Right lobe of liver (tissue), 6 donors: ENCODE results near the gene C1GALT1. TPM values are rescaled to one million over a fixed set of nuclear protein-coding genes. Genes with fewer than 3 reads are reported as not detected.

Experiments
- ATAC-seq, 4 donors: fragments of 200-7000 bp; cut with Tn5 transposase; one replicate each; pipeline ENCODE4 v1.9.1; 2020; ENCODE audit warnings: mild to moderate bottlenecking in 4 of 4, moderate library complexity in 4 of 4
- DNase-seq, 3 donors: peaks; one replicate each; pipeline ENCODE4 v3.0.0-alpha.2; 2020
- H3K27ac ChIP-seq, 3 donors: fragments of 200-600 bp; one replicate each; pipeline ENCODE4 v1.8.0; 2022
- H3K27me3 ChIP-seq, 2 donors: fragments of 200-600 bp; one replicate each; pipeline ENCODE4 v1.8.0; 2022
- H3K36me3 ChIP-seq, 4 donors: fragments of 200-600 bp; sonication (generic) in 1 of 4; one replicate each; pipeline versions ENCODE4 v1.5.1 to v1.8.0; 2017 to 2022; ENCODE audit warnings: control low read depth in 1 of 4
- H3K4me1 ChIP-seq, 4 donors: fragments of 200-600 bp; sonication (generic) in 1 of 4; one replicate each; pipeline versions ENCODE4 v1.5.1 to v1.8.0; 2017 to 2022; ENCODE audit warnings: control low read depth in 1 of 4
- H3K4me3 ChIP-seq, 3 donors: fragments of 200-600 bp; one replicate each; pipeline ENCODE4 v1.8.0; 2022
- H3K9me3 ChIP-seq, 4 donors: fragments of 200-600 bp; sonication (generic) in 1 of 4; one replicate each; pipeline versions ENCODE4 v1.5.1 to v1.8.0; 2017 to 2022; ENCODE audit warnings: control low read depth in 1 of 4
- POLR2A ChIP-seq: fragments of 450-650 bp; IDR thresholded peaks from one replicate; pipeline ENCODE4 v1.6.1; 2017; ENCODE audit warnings: antibody characterized with exemption, mild to moderate bottlenecking
- WGBS: methylation state at CpG from one replicate; pipeline ENCODE4 v1.1.6; 2018; ENCODE audit warnings: low coverage, low lambda C conversion rate; ENCODE audit not compliant: insufficient coverage; ENCODE audit errors: missing lambda C conversion rate; 5-methylcytosine and 5-hydroxymethylcytosine counted together
- intact Hi-C, 2 donors: fragments of 100-400 bp; cut with DNase I; formaldehyde crosslinking; loops; one replicate each; pipeline versions ENCODE4 v1.11.2 to v1.14.1; 2022
- total RNA-seq, 6 experiments: library from RNA; depleted of rRNA in 2 of 6; stranded (reverse); fragments of >200 nt in 2 of 6; fragmentation: NEBNext Ultra II Directional in 3 of 6; extraction: Animal tissue kit (Norgen Biotek cat#: 25700) in 3 of 6; gene quantifications; one replicate each; pipeline versions ENCODE4 v1.1.0 to v1.2.4, GENCODE V29; 2016 to 2023
- TF ChIP-seq, protein P1 (sequence below), 4 donors: fragments of 200-600 bp in 3 of 4; fragments of 450-650 bp in 1 of 4; IDR thresholded peaks; one replicate each; pipeline versions ENCODE4 v1.5.1 to v1.8.0; 2016 to 2022; ENCODE audit warnings: antibody characterized with exemption in 4 of 4, mild to moderate bottlenecking in 2 of 4
- donor health status: DM: no; HTN: yes; CAD: no.
- donor health status: DM: no; HTN: no; CAD: no.
- donor health status: DM: no; HTN: no; CAD: no.
- donor health status: DM: no; HTN: yes; CAD: no.
- donor health status: DM: no; HTN: yes; CAD: no.

C1GALT1 gene
- total RNA-seq, 6 experiments from 2014 or later: 10.1 to 16.6 (median 13.1) TPM

DNA sequence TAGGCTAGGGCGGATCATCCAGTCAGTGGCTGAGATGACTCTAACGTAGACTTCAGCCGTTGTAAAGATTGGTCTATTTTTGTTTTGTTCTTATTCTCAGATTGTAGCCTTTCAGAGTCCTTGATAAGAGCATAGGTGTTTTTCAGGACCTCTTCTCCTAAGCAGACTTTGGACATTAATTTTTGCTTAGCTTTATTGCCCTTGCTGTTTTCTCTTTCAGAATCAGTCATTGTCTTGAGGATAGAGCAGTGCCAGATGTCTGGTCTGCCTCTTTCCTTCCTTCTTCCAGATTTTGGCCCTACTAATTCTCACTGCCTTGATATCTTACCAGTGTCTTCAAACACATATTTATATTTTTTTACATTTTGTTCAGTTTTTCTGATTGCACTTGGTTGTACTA is 49.5 kb downstream of the C1GALT1 start:
- H3K4me1 ChIP-seq: no peaks in the 10 kb centered on the region

DNA sequence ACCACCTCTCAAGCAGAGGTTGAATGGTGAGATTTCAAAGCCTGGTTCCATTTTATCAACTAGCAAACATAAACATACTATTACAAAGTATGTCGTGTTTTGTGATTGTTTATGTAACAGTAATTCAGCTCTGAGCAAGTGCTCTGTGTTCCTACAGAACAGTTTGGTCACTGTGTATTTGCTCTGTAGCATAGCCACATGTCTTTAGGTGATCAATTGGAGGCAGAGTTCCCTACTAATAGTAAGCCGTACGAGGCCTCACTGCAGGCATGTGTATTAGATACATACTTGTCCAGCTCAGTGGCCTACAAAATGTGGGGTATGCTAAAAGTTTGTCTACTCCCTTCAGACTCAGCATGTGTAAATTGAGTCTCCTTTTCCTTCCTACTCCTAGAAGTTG is 53.0 kb downstream of the C1GALT1 start:
- 90% methylated on average over 3 of the region's 3 CpGs for WGBS
- no peaks in the 10 kb centered on the region for H3K36me3 ChIP-seq
- no peak for DNase-seq
- no peak for ATAC-seq
- intact Hi-C loops: no loop called here
- no peak overlapping the region for H3K4me3 ChIP-seq
- no peaks in the 10 kb centered on the region for H3K4me1 ChIP-seq
- H3K9me3 ChIP-seq: peaks cover 0 to 7% (median 0%) of the 10 kb centered on the region in 4 donors
- H3K27ac ChIP-seq: no peak overlapping the region
- H3K27me3 ChIP-seq: no peaks in the 10 kb centered on the region
- no peak for TF ChIP-seq POLR2A
- TF ChIP-seq, protein P1, sequence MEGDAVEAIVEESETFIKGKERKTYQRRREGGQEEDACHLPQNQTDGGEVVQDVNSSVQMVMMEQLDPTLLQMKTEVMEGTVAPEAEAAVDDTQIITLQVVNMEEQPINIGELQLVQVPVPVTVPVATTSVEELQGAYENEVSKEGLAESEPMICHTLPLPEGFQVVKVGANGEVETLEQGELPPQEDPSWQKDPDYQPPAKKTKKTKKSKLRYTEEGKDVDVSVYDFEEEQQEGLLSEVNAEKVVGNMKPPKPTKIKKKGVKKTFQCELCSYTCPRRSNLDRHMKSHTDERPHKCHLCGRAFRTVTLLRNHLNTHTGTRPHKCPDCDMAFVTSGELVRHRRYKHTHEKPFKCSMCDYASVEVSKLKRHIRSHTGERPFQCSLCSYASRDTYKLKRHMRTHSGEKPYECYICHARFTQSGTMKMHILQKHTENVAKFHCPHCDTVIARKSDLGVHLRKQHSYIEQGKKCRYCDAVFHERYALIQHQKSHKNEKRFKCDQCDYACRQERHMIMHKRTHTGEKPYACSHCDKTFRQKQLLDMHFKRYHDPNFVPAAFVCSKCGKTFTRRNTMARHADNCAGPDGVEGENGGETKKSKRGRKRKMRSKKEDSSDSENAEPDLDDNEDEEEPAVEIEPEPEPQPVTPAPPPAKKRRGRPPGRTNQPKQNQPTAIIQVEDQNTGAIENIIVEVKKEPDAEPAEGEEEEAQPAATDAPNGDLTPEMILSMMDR (IDR thresholded peaks at IDR 0.05): no peak

More for the DNA sequence above, 49.5 kb downstream of the C1GALT1 start:
- no peaks in the 10 kb centered on the region for H3K36me3 ChIP-seq
- H3K27me3 ChIP-seq: no peaks in the 10 kb centered on the region
- 72% methylated on average over 3 of the region's 3 CpGs for WGBS
- intact Hi-C loops: no loop called here
- no peak for DNase-seq
- H3K27ac ChIP-seq: no peak overlapping the region
- TF ChIP-seq, protein P1 (IDR thresholded peaks at IDR 0.05): no peak
- no peak for TF ChIP-seq POLR2A
- no peak for ATAC-seq
- peaks cover 0 to 7% (median 0%) of the 10 kb centered on the region in 4 donors for H3K9me3 ChIP-seq
- H3K4me3 ChIP-seq: no peak overlapping the region

DNA sequence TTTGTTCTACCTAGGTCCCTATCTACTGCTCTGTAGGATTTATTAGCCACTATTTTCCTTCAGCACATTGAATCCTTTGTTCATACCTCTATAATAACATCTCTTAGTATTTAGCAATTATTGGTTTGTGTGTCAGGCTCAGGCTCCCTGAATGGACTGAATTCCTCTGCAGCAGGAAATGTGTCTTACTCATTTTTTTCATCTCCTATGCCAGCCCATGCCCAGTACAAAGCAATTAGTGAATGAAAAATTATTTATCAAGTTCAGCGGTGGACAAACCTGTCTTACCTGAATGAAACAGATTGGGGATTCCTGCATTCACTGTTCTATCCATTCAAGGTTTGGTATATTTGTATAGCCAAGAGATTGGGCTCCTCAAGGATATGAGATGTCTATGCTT is 53.7 kb downstream of the C1GALT1 start:
- Histone ChIP-seq H3K4me1 (no peaks in the 10 kb centered on the region), H3K27me3 (no peaks in the 10 kb centered on the region), H3K27ac (no peak overlapping the region), H3K9me3 (peaks cover 0 to 3% (median 0%) of the 10 kb centered on the region in 4 donors), H3K36me3 (no peaks in the 10 kb centered on the region), H3K4me3 (no peak overlapping the region)
- TF ChIP-seq, protein P1 (IDR thresholded peaks at IDR 0.05): no peak
- TF ChIP-seq POLR2A: no peak
- DNase-seq: no peak
- ATAC-seq: no peak
- 100% methylated on average over 1 of the region's 1 CpG for WGBS
- intact Hi-C loops: no loop called here

DNA sequence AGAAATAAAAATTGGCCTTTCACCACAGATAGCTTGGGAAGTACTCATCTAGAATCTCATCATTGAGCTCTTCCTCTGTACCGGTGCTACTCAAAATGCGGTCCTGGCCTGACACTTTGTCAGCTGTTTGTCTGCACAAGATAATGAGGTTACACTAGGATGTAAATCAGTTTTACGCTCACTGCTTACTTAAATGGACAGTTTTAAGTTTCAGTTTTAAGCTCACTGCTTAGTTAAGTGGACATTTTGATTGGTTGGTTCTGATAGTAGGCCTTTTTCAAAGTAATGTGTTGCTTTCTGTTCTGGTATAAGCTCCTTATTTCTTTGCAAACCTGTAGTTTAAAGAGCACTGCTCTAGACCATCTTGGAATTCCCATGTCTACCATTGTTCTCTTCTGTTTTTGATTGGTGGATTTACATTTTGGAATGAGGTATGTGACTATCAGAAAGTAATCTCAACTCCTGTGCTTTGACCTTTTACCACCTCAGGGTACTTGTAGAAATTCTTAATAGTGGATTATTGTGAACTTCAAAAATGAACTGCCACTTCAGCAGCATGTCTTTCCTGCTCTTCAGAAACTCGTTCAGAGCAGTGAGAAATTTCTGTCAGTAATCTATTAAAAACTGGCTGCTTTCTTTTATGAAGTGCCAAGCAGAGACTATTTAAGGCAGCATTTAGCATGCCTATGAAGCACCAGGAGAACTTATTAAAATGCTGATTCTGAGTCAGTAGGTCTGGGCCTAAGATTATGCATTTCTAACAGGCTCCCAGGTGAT is 55.0 kb downstream of the C1GALT1 start:
- intact Hi-C loops: no loop called here
- Histone ChIP-seq H3K4me1 (no peaks in the 10 kb centered on the region), H3K27ac (no peak overlapping the region), H3K27me3 (no peaks in the 10 kb centered on the region), H3K4me3 (no peak overlapping the region), H3K36me3 (no peaks in the 10 kb centered on the region), H3K9me3 (no peaks in the 10 kb centered on the region)
- TF ChIP-seq, protein P1 (IDR thresholded peaks at IDR 0.05): no peak
- no peak for TF ChIP-seq POLR2A
- no peak for ATAC-seq
- DNase-seq: no peak
- WGBS: 62% methylated on average over 4 of the region's 4 CpGs
